Anterior cingulate cortex (tissue), 58 donors: ENCODE data around the gene ZSCAN20.
"Not testable (repeated sequence)": the region's sequence is repeated elsewhere in the genome, so short reads cannot be mapped to it uniquely, and the experiment has no call there.

ENCODE experiments used
- DNase-seq, 58 donors: peaks; one replicate each; lab custom pipeline; 2025; lab: John Stamatoyannopoulos, UW

ZSCAN20 gene

DNA sequence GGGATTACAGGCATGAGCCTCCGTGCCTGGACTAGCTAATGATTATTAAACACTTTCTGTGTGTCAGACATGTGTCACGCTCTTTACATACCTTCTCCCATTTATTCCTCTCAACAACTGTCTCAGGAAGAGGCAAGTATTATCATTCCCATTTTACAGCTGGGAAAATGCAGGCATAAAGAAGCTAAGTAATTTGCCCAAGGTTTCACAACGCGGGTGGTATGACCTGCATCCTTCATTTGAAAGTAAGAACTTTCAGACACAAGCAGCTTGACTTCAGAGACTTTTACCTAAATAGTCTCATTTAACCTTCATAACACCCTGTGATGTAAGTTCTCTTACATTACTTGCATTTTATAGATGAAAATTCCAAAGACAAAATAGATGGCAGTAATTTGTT lies 1.0 kb upstream of the ZSCAN20 start:
- DNase-seq = no peak

DNA sequence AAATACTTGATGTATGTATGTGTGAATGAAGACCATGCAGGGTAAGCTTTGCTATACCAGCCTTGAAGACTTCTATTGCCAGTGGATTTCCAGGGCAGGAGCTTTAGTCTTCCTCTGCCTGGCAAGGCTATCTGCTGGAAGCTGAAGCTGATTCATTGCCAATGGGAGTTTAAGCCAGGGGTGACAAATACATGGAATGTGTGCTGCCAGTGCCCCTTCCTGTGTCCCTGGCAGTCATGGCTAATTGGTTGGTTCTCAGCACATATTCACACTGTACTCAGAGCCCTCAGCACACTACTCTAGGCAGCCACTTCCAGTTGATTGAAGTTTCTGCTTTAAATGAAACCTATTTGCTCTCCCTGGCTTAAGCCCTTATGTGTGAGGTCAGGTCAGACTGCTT lies 1.5 kb downstream of the ZSCAN20 start:
- no peak for DNase-seq

DNA sequence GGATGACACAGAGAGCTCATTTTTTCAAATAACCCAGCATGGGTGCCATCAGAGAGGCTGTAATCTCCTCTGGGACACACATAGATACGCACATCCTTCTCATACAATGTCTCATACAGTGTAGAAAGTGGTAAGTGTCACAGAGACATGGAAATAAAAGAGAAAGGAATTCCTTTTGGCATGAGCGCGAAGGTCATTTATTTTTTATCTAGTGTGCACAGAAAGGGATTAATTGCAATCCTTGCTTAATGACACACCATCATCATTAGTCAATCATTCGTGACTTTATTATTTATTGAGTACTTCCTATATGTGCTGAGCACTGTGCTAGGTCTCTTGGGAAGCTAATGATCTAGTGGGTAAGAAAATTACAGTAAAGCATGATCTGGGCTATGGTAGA lies 5.0 kb downstream of the ZSCAN20 start:
- DNase-seq = no peak

DNA sequence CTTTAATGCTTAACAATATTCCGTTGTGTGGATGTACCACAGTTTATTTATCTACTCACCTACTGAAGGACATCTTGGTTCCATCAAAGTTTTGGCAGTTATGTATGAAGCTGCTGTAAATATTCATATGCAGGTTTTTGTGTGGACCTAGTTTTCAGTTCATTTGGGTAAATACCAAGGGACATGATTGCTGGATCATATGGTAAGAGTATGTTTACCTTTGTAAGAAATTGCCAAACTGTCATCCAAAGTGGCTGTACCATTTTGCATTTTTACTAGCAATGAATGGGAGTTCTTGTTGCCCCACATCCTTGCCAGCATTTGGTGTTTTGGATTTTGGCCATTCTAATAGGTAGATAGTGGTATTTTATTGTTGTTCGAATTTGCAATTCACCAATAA lies 10.0 kb downstream of the ZSCAN20 start:
- DNase-seq = no peak

DNA sequence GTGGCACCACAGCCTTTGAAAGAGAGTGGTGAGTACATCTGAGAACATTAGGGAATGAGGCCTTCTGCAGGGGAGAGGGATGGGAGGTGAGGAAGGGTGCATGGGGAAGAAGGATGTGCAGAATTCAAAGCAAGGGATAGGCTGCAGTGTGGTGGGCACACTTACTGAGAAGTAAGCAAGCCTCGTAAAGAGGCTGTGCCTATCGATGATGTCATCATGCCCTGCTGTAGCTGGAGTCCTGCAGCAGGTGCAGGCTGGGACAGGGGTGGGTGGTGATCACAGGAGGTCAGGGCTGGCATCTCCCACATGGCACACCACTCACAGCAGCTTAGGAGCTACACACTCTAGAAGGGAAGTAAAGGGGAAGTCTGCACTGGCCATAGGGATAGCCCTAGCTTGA lies 16.2 kb downstream of the ZSCAN20 start:
- no peak for DNase-seq

DNA sequence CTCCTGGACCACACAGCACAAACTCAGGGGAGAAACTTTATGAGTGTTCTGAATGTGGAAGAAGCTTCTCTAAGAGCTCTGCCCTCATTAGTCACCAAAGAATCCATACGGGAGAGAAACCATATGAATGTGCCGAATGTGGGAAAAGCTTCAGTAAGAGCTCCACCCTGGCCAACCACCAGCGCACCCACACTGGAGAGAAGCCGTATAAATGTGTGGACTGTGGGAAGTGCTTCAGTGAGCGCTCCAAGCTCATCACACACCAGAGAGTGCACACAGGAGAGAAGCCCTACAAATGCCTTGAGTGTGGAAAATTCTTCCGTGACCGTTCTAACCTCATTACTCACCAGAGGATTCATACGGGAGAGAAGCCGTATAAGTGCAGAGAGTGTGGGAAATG lies 22.5 kb downstream of the ZSCAN20 start:
- no peak for DNase-seq

DNA sequence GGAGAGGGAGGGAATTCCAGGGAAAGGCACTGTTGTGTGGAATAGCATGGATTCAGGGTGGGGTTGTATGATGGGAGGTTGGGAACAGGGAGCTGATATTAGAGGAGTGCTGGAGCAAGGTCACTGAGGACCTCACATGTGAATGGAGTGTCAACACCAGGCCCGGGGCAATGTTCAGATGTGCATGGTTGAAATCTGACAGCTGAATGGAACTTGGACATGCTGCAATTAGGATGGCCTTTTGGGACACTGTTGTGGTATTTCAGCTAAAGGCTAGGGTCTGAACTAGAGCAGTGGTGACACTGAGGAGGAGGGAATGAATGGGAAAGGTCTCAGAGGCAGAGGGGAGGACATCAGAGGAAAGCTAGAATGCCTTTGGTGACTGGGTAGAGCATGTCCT lies 25.0 kb downstream of the ZSCAN20 start:
- no peak for DNase-seq

DNA sequence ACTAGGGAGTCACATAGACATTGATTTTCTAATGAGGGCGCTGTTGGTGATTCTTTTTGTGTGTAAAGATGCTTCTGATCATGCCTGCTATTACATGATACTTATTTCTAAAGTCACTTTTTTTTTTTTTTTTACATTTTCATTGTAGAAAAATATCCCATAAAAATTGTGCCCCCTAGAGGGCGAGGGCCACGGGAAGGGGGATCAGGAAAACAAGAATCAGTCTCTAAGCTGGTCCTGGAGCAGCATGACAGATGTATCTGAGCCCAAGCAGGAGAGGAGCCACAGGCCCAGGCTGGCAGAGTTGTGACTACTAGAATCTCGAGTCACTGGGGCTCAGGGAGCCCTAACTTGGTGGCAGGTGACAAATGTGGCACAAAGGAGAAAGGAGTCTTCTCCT lies 28.1 kb downstream of the ZSCAN20 start:
- no peak for DNase-seq

DNA sequence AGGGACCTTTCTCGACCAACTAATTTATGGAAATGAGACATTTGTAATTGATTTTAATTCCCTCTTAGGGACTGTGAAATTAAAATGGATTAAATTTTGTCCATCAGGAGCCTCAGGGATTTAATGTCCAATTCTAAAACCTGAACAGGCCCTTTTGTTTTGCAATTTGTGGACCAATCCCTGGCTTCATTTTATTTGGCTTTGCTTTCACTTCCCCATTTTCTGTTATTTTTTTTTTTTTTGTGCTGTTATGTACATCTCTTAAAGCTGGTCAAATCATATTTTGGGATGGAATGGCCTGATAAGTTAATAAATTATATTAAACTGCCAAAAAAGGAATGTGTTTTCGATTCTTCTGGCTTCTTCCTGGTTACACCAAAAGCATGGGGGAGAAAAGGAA lies 28.9 kb downstream of the ZSCAN20 start:
- DNase-seq = no peak

DNA sequence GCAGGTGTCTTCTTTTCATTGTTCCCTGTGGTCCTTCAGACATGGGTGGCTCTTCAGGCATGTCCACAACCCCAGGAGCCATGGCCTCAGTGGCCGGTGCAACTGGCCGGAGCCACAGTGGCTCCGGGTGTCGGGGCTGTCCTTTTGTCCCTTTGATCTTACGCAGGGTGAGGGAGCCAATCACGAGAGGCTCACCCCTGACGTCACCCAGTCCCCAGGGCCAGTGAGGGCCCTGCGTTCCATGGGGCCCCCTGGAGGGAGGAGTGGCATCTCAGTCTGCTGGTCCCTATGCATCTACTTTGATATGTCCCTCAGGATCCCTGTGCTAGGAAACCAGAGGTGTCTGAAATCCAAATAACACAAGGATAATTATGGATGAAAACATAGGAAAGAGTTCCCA lies 29.3 kb downstream of the ZSCAN20 start:
- DNase-seq = no peak

DNA sequence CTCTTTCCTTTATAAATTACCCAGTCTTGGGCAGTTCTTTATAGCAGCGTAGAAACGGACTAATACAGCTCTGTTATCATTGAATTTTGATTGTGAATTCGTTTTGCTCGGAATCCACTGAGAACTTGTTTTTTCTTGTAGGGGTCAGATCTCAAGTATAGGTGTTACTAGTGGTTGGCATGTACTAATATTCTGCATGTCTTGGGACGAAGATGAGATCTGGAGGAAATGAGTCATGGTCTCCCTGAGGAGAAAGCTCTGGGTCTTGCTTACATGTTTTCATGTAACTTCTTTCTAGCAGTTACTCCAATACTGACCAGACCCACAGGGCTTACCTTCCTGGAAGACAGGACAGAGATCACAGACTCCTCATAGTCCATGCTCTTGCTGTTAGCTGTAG lies 30.3 kb downstream of the ZSCAN20 start:
- no peak for DNase-seq

DNA sequence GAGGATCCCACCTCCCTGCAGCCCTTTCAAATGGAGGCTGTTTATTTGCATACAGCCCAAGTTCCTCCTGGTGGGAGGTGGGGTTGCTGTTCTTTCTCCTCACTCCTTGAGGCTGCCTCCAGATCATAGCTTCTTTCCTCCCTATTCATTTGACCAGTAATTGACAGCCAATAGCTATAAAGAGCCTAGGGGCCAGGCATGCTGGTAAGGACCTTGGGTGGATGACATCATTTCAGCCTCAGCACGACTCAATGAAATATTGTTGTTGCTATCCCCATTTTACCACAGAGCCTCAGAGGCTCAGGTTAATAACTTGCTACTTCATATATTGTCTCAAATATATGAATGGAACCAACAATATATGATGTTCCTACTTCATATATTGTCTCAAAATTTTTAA lies 31.1 kb downstream of the ZSCAN20 start:
- no peak for DNase-seq

DNA sequence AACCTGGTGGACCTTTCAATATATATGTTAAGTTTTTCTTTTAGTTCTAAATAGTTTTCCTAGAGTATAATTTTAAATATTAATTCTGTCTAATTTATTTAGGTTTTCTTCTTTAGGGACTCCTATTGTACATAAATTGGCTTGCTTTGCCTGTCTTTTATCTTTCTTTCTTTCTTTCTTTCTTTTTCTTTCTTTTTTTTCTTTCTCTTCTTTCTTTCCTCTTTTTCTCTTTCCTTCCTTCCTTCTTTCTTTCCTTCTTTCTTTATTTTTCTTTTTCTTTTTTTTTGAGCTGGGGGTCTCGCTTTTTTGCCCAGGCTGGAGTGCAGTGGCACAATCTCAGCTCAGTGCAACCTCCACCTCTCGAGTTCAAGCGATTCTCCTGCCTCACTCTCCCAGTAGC lies 35.2 kb downstream of the ZSCAN20 start:
- DNase-seq = no peak

DNA sequence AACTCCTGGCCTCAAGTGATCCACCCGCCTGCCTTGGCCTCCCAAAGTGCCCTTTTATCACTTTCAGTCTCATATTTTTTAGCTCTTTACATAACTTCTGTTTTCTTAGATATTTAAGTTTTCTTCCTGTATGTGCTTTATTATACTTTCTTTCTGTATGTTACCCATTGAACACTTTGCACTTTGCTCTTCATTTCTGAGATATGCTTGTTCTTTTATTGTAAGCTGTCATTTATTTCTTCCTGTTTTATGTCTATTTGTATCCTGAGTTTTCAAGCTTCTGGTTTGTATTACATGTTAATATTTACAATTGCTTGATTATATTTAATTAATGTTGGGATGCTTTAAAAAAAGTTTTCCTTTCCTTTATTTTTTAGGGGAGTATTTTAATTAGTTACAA lies 35.7 kb downstream of the ZSCAN20 start:
- no peak for DNase-seq

DNA sequence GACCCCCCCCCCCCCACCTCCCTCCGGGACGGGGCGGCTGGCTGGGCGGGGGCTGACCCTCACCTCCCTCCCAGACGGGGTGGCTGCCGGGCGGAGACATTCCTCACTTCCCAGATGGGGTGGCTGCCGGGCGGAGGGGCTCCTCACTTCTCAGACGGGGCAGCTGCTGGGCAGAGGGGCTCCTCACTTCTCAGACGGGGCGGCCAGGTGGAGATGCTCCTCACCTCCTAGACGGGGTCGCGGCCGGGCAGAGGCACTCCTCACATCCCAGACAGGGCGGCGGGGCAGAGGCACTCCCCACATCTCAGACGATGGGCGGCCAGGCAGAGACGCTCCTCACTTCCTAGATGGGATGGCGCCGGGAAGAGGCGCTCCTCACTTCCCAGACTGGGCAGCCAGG lies 36.8 kb downstream of the ZSCAN20 start:
- DNase-seq = not testable (repeated sequence)

DNA sequence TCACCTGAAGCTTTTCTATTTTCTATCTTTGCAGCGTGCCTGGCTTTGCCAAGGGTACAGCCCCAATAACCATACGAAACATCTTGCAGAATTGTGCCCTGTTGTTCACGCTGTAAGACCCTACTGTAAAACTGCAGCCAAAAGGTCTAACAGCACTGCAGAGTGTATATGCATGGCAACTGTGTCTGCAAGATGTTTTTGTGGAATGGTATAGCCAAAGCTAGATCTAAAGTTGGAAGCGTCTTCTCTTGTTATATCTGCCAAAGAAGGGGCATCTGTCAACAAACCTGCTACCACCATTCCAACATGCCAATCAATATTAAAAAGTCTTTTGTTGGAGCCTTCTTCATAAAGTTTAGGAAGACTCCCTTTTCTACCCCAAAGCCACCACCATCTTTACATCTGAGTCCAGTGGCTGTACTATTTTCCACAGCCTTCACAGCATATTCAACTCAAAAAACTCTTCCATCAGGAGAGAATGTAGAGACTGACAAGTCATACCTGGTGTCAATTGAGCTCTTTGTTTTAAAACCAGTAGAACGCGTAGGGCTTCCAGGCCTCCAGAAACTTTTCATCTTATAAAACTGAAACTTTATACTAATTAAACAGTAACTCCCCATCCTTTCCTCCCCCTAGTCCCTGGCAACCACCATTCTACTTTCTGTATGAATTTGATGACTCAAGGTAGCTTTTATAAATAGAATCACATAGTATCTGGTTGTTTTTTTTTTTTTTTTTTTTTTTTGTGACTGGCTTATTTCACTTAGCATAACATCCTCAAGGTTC lies 40.0 kb downstream of the ZSCAN20 start:
- DNase-seq = no peak

DNA sequence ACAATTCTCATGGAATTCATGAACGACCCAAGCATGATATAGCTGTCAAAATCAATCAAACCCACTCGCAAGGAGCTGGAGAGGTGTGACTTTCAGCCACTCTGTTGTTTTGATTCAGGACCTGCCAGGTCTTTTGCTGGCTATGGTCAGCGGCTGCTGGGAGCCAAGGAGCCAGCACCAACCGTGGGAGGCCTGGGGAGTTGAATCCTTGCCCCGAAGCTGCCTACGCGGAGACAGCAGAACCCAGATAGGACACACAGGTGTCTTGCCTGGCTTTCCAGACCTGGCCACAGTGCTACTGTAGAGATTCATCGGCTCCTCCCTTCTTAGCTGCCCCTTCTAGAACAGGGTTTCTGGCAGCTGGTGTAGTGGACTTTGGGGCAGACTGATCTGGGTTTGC lies 42.7 kb downstream of the ZSCAN20 start:
- no peak for DNase-seq

DNA sequence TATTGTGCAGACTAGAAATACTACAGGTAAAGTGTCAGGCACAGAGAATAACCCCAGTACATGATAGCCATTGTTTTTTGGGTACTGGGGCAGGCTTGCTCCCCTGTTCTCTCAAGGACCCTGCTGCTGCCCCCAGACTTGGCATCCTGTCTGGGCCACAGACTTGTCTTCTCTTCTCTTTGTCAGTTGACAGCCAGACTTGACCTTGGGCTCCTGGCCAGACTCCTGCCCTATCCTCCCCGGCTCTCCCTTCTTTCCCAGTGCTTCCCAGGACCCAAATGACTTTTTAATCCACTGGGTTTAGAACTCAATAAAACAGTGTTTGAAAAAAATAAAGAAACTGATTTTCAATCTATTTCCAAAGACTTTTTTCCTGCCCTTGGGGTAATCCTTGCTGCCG lies 43.2 kb downstream of the ZSCAN20 start:
- no peak for DNase-seq

DNA sequence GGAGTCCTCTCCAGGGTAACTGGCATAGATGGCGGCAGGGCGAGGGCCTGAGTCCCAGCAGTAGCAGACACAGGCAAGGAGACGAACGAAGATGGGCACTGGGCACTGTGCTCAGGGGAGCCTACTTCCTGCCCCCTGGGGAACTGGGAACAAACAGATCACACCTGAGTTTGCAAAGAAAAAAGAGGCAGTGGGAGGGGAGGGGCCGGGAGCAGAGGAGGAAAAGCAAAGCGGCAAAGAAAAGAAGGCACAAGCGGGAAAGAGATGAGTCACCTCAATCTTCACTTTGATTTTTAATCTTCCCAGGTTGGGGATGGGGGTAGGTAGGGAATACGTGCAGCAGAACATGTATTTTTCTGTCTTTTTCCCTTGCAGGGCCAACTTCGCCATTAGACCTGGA lies 44.0 kb downstream of the ZSCAN20 start:
- peak in 1 of 58 donors; percentile 4 for DNase-seq

DNA sequence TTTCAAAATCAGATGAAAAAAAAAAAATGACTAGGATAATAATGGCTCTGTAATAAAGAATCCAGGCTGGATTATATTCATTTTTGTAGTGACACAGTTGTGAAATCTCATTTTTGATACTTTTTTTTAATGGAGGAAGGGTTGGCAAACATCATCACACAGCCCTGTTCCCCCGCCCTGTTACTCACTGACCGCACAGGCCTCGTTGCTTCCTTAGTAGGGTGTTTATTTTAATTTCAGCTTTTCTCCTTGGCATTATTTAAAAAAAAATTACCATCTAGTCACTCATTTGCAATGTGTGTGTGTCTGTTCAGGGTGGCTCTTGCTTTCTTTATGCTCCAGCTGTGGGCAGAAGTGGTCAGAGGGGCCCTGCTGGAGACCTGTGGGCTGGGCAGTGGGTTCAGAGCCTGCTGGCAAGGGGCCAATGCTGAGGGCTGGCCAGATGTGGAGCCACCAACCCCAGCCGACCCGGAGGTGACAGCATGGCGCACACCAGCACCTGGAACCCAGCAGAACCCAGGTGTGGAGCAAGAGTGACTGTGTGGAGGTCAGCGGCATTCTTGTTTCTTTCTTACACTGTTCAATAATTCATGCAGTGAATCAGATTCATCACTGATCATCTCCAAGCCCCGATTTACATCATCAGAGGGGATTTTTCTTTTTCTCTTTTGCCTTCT lies 44.6 kb downstream of the ZSCAN20 start:
- peak in 1 of 58 donors; percentile 9 for DNase-seq

DNA sequence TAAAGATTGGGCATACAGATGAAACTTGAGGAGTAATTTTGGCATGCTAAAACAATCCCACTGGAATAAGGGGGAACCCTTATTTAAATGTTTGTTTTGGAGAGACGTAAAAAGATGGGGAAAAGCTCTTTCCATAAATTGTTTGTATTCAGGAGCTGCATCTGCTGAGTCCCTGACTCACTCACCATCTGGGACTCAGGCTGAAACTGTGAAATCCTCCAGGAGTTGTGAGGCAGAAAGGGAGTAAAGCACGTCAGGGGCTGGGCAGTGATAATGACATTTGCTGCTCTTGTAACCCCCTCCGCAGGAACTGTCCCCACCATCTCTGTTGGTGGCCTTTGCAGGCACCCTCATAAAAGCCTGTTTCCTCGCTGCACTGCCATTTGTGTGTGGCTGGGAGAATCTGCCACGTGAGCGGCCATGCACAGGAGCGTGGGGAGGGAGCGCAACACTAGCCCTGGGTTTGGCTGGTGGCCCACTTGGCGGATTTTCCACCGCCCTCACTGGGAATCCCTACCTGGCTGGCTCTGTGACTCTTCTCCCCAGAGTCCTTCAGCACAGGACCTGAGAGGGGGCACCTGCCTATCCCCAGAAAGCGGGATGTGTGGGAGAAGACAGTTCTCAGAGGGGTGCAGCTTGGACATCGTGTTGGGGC lies 45.3 kb downstream of the ZSCAN20 start:
- peak in 25 of 58 donors; percentile 4 to 71 (median 25) for DNase-seq
